HT-29 (cell line): ENCODE measurements around the gene NUDT7. TPM values are rescaled to one million over a fixed set of nuclear protein-coding genes. Genes with fewer than 3 reads are reported as not detected.

Experiments
- DNase-seq: peaks from one replicate; pipeline ENCODE4 v3.0.0-alpha.2; 2015; ENCODE audit warnings: low spot score
- total RNA-seq: library from RNA; depleted of rRNA; stranded (reverse); fragments of >200 nt; shearing (Covaris generic); gene quantifications from 2 replicates; pipeline ENCODE4 v1.2.3, GENCODE V29; 2014; rRNA removed

The NUDT7 gene
- total RNA-seq, 1 experiment from 2014 or later: 1.5 TPM

- DNase-seq: no peak
Measured at GRCh38 chr16:77777745-77778144, 55.4 kb downstream of the NUDT7 start.

GRCh38 chr16:77780378-77780837, 58.1 kb downstream of the NUDT7 start:
- no peak for DNase-seq

- DNase-seq: no peak
Measured at GRCh38 chr16:77781091-77781490, 58.8 kb downstream of the NUDT7 start.

GRCh38 chr16:77782694-77783093, 60.4 kb downstream of the NUDT7 start:
- DNase-seq: no peak

- DNase-seq: no peak
Measured at GRCh38 chr16:77784441-77785372, 62.4 kb downstream of the NUDT7 start.

GRCh38 chr16:77785373-77785764, 63.1 kb downstream of the NUDT7 start:
- no peak for DNase-seq

- no peak for DNase-seq
Measured at GRCh38 chr16:77786186-77786847, 64.0 kb downstream of the NUDT7 start.

- DNase-seq: no peak
Measured at GRCh38 chr16:77787452-77787851, 65.1 kb downstream of the NUDT7 start.

GRCh38 chr16:77788181-77789084, 66.1 kb downstream of the NUDT7 start, which contains the start of gene VAT1L:
VAT1L (plus strand) TSS chr16:77788564; CDS start chr16:77788683, 119 bp downstream.
- no peak for DNase-seq

GRCh38 chr16:77789085-77790008, 67.0 kb downstream of the NUDT7 start:
- no peak for DNase-seq

- no peak for DNase-seq
Measured at GRCh38 chr16:77790009-77790372, 67.7 kb downstream of the NUDT7 start.

GRCh38 chr16:77790912-77791311, 68.6 kb downstream of the NUDT7 start:
- no peak for DNase-seq

Other genes starting within 250 kb of the NUDT7 start
- gene VAT1L, start 66.0 kb downstream of the NUDT7 start, total RNA-seq: 0.05 TPM in 1 of 2 replicates, not detected in the other